Measurements from ENCODE around the gene ENO3.

ENO3 gene

GRCh38 chr17:4950075-4950745 lies 709 bp upstream of the ENO3 start:
- DNase-seq (ENCODE audit: low spot score): no peak

GRCh38 chr17:4951486-4951885 lies 567 bp downstream of the ENO3 start:
- no peak for DNase-seq (ENCODE audit: low spot score)

- no peak for DNase-seq (ENCODE audit: low spot score)
Measured at GRCh38 chr17:4953451-4953961, 2.6 kb downstream of the ENO3 start.

- no peak for DNase-seq (ENCODE audit: low spot score)
Measured at GRCh38 chr17:4955091-4955490, 4.2 kb downstream of the ENO3 start.

GRCh38 chr17:4956493-4957061 lies 5.7 kb downstream of the ENO3 start:
- peak; percentile 35 for DNase-seq (ENCODE audit: low spot score)

GRCh38 chr17:4958102-4958501 lies 7.2 kb downstream of the ENO3 start:
- no peak for DNase-seq (ENCODE audit: low spot score)

GRCh38 chr17:4959261-4959965 lies 8.5 kb downstream of the ENO3 start:
- no peak for DNase-seq (ENCODE audit: low spot score)

GRCh38 chr17:4960279-4960922 lies 9.5 kb downstream of the ENO3 start:
- DNase-seq (ENCODE audit: low spot score): no peak

GRCh38 chr17:4965311-4965986 lies 14.5 kb downstream of the ENO3 start:
- DNase-seq (ENCODE audit: low spot score): no peak

GRCh38 chr17:4966844-4967538 lies 16.1 kb downstream of the ENO3 start:
- DNase-seq (ENCODE audit: low spot score): peak; percentile 99

GRCh38 chr17:4967539-4968485 lies 16.9 kb downstream of the ENO3 start, which contains the start of gene SPAG7:
SPAG7 (minus strand) TSS chr17:4967817; CDS start chr17:4967804, 13 bp downstream.
- peak; percentile 92 for DNase-seq (ENCODE audit: low spot score)

- DNase-seq (ENCODE audit: low spot score): no peak
Measured at GRCh38 chr17:4968486-4969046, 17.6 kb downstream of the ENO3 start.

GRCh38 chr17:4969047-4969550 lies 18.2 kb downstream of the ENO3 start:
- DNase-seq (ENCODE audit: low spot score): no peak

- no peak for DNase-seq (ENCODE audit: low spot score)
Measured at GRCh38 chr17:4969551-4970173, 18.7 kb downstream of the ENO3 start.

GRCh38 chr17:4970273-4970672 lies 19.4 kb downstream of the ENO3 start:
- no peak for DNase-seq (ENCODE audit: low spot score)

- no peak for DNase-seq (ENCODE audit: low spot score)
Measured at GRCh38 chr17:4971826-4972225, 20.9 kb downstream of the ENO3 start.

GRCh38 chr17:4972322-4972721 lies 21.4 kb downstream of the ENO3 start:
- no peak for DNase-seq (ENCODE audit: low spot score)

- DNase-seq (ENCODE audit: low spot score): no peak
Measured at GRCh38 chr17:4972752-4973151, 21.8 kb downstream of the ENO3 start.
